HEK293T (cell line): ENCODE measurements around the gene FANCD2.

Experiments
- CTCF ChIA-PET: fragments of 350-600 bp; formaldehyde crosslinking; extraction: SDS; loops from one replicate; lab custom pipeline; 2021; ENCODE audit warnings: antibody characterized with exemption, inconsistent platforms; lab: Yijun Ruan, JAX
- POLR2A ChIA-PET: fragments of 350-600 bp; formaldehyde crosslinking; extraction: SDS; loops from one replicate; lab custom pipeline; 2020; ENCODE audit warnings: antibody characterized with exemption, inconsistent platforms; lab: Yijun Ruan, JAX
- DNase-seq: peaks from one replicate; pipeline ENCODE4 v3.0.0; 2012; ENCODE audit warnings: mixed read lengths; ENCODE audit errors: extremely low spot score
- ARNT ChIP-seq: fragments of 450-650 bp; IDR thresholded peaks from 2 replicates; pipeline ENCODE4 v1.6.1; 2017; ENCODE audit warnings: mild to moderate bottlenecking
- BHLHE40 ChIP-seq: fragments of 450-650 bp; IDR thresholded peaks from 2 replicates; pipeline ENCODE4 v1.6.1; 2016; ENCODE audit warnings: mild to moderate bottlenecking, moderate library complexity, borderline replicate concordance
- CTBP1 ChIP-seq: fragments of 450-650 bp; IDR thresholded peaks from 2 replicates; pipeline ENCODE4 v1.6.1; 2016; ENCODE audit warnings: borderline replicate concordance
- ELF4 ChIP-seq: fragments of 450-650 bp; IDR thresholded peaks from 2 replicates; pipeline ENCODE4 v1.6.1; 2017; ENCODE audit warnings: antibody characterized with exemption
- FOXA1 ChIP-seq: fragments of 450-650 bp; IDR thresholded peaks from 2 replicates; pipeline ENCODE4 v1.6.1; 2016; ENCODE audit warnings: mild to moderate bottlenecking
- FOXK2 ChIP-seq: fragments of 450-650 bp; IDR thresholded peaks from 2 replicates; pipeline ENCODE4 v1.6.1; 2016; ENCODE audit warnings: mild to moderate bottlenecking
- FOXM1 ChIP-seq: fragments of 450-650 bp; IDR thresholded peaks from 2 replicates; pipeline ENCODE4 v1.6.1; 2017; ENCODE audit warnings: mild to moderate bottlenecking, borderline replicate concordance
- HDGF ChIP-seq: fragments of 450-650 bp; IDR thresholded peaks from 2 replicates; pipeline ENCODE4 v1.6.1; 2017; ENCODE audit warnings: antibody characterized with exemption, borderline replicate concordance
- L3MBTL2 ChIP-seq: fragments of 450-650 bp; conservative IDR thresholded peaks from 2 replicates; pipeline ENCODE4 v1.6.1; 2016; ENCODE audit warnings: mild to moderate bottlenecking
- LEF1 ChIP-seq: fragments of 450-650 bp; IDR thresholded peaks from 2 replicates; pipeline ENCODE4 v1.6.1; 2017; ENCODE audit warnings: mild to moderate bottlenecking, borderline replicate concordance
- NFRKB ChIP-seq: fragments of 450-650 bp; IDR thresholded peaks from 2 replicates; pipeline ENCODE4 v1.6.1; 2016; ENCODE audit warnings: mild to moderate bottlenecking, moderate library complexity
- PKNOX1 ChIP-seq: fragments of 450-650 bp; IDR thresholded peaks from 2 replicates; pipeline ENCODE4 v1.6.1; 2016
- SP1 ChIP-seq: fragments of 450-650 bp; IDR thresholded peaks from 2 replicates; pipeline ENCODE4 v1.6.1; 2017
- SUZ12 ChIP-seq: fragments of 450-650 bp; IDR thresholded peaks from 2 replicates; pipeline ENCODE4 v1.6.1; 2016; ENCODE audit warnings: mild to moderate bottlenecking
- TARDBP ChIP-seq: fragments of 450-650 bp; IDR thresholded peaks from 2 replicates; pipeline ENCODE4 v1.6.1; 2016
- ZNF384 ChIP-seq: fragments of 450-650 bp; IDR thresholded peaks from 2 replicates; pipeline ENCODE4 v1.6.1; 2016

Gene FANCD2

GRCh38 chr3:10026084-10026890 lies at the start of gene FANCD2:
TSS of gene FANCD2 (plus strand) at chr3:10026437. CDS start at chr3:10028658, 2,221 bp downstream.
- DNase-seq = peak; percentile 89
- ChIA-PET POLR2A (interaction anchor here (0.6 to 1.8 kb wide), 6 partner anchors 8 to 233 kb away, joined by 3 to 7 read pairs (median 4); partner anchors contain the start of genes ARPC4, EMC3 and IL17RE), CTCF (no interaction called here)
- TF ChIP-seq NFRKB = peak; percentile 78
- no peak for TF ChIP-seq PKNOX1
- no peak for TF ChIP-seq FOXM1
- TF ChIP-seq FOXK2 = peak; percentile 75; the same call in 1 of the 2 replicates
- TF ChIP-seq SP1 = no peak
- no peak for TF ChIP-seq TARDBP
- no peak for TF ChIP-seq ZNF384
- no peak for TF ChIP-seq LEF1
- no peak for TF ChIP-seq SUZ12
- TF ChIP-seq FOXA1 = no peak
- TF ChIP-seq HDGF = no peak
- no peak; the same call in 1 of the 2 replicates for TF ChIP-seq CTBP1
- peak; percentile 88 for TF ChIP-seq ELF4
- no peak for TF ChIP-seq BHLHE40
- peak; percentile 45; the same call in 1 of the 2 replicates for TF ChIP-seq ARNT
- TF ChIP-seq L3MBTL2 = peak; percentile 99

GRCh38 chr3:9976721-9977709 lies 49.2 kb upstream of the FANCD2 start:
- DNase-seq = peak; percentile 52
- CTCF ChIA-PET = interaction anchor here (0.7 to 1.4 kb wide), 5 partner anchors 13 to 896 kb away, joined by 3 to 15 read pairs (median 7); no protein-coding TSS in a partner anchor
- TF ChIP-seq NFRKB (no peak), L3MBTL2 (no peak), SP1 (no peak), FOXA1 (no peak), ELF4 (no peak), TARDBP (no peak), ZNF384 (peak; percentile 59; the same call in 1 of the 2 replicates), FOXK2 (no peak), HDGF (no peak), PKNOX1 (peak; percentile 71)
- POLR2A ChIA-PET = interaction anchor here (1.5 to 1.9 kb wide), 2 partner anchors 10 to 31 kb away, joined by 10 to 13 read pairs; partner anchors contain the start of gene EMC3

GRCh38 chr3:9978710-9979305 lies 47.4 kb upstream of the FANCD2 start:
- POLR2A ChIA-PET = no interaction called here
- TF ChIP-seq FOXK2 = no peak
- TF ChIP-seq ARNT = no peak
- TF ChIP-seq BHLHE40 = no peak
- TF ChIP-seq SUZ12 = no peak
- no peak for TF ChIP-seq LEF1
- no peak for TF ChIP-seq FOXA1
- TF ChIP-seq ZNF384 = no peak
- no peak for TF ChIP-seq PKNOX1
- no peak for TF ChIP-seq TARDBP
- TF ChIP-seq ELF4 = no peak
- TF ChIP-seq L3MBTL2 = no peak
- no peak for TF ChIP-seq CTBP1
- TF ChIP-seq FOXM1 = no peak
- TF ChIP-seq HDGF = no peak
- TF ChIP-seq NFRKB = no peak
- TF ChIP-seq SP1 = no peak
- no peak for DNase-seq
- CTCF ChIA-PET = no interaction called here

- POLR2A ChIA-PET = no interaction called here
- CTCF ChIA-PET = no interaction called here
- TF ChIP-seq PKNOX1 = no peak
- TF ChIP-seq FOXM1 = no peak
- no peak for TF ChIP-seq LEF1
- no peak for DNase-seq
Observed at GRCh38 chr3:9980251-9980650, 46.0 kb upstream of the FANCD2 start.
